Measurements from ENCODE around the gene VSX1. TPM values are rescaled to one million over a fixed set of nuclear protein-coding genes. Genes with fewer than 3 reads are reported as not detected.

The VSX1 gene
- total and polyA plus RNA-seq, 9 of the 15 experiments (the other 6 are each of a cell fraction or from before 2014, with no cell fraction given), result not detected

GRCh38 chr20:25054995-25055629, 26.8 kb downstream of the VSX1 start (continued):
- peak; percentile 51 for TF ChIP-seq ZNF407 (IDR thresholded peaks at IDR 0.05; ENCODE audit: low read depth)
- TF ChIP-seq JUN (IDR thresholded peaks at IDR 0.05; ENCODE audit: borderline replicate concordance, low read depth, low read length), result peak; percentile 40; the same call in 1 of the 2 replicates
- no peak for TF ChIP-seq JUN (CRISPR knock-in tag; IDR thresholded peaks at IDR 0.05; ENCODE audit: borderline replicate concordance)
- TF ChIP-seq SRSF1 (IDR thresholded peaks at IDR 0.05; ENCODE audit: low read depth, low read length), result no peak
- no peak for TF ChIP-seq SMAD3 (CRISPR knock-in tag; conservative IDR thresholded peaks at IDR 0.05)
- no peak for TF ChIP-seq ZNF311 (CRISPR knock-in tag; IDR thresholded peaks at IDR 0.05)
- TF ChIP-seq FOSL1 (tag; conservative IDR thresholded peaks at IDR 0.05), result peak; percentile 81
- no peak for TF ChIP-seq CTCFL (IDR thresholded peaks at IDR 0.05; ENCODE audit: borderline replicate concordance, insufficient read depth, low read depth, low read length, poor library complexity, severe bottlenecking)
- 0 out of 2 replicates have a peak, but pooled peaks have one; percentile 31 for TF ChIP-seq ZNF644 (tag; IDR thresholded peaks at IDR 0.05; ENCODE audit: low read depth)
- no peak for TF ChIP-seq HEY1 (CRISPR knock-in tag; IDR thresholded peaks at IDR 0.05; ENCODE audit: borderline replicate concordance)
- TF ChIP-seq PRMT5 (CRISPR knock-in tag; IDR thresholded peaks at IDR 0.05), result no peak
- no peak for TF ChIP-seq ZNF274 (IDR thresholded peaks at IDR 0.05; ENCODE audit: borderline replicate concordance, low read depth, low read length)
- no peak for TF ChIP-seq MTA3 (IDR thresholded peaks at IDR 0.05; ENCODE audit: borderline replicate concordance)
- TF ChIP-seq CEBPB (tag; IDR thresholded peaks at IDR 0.05), result peak; percentile 47
- no peak for TF ChIP-seq HOXB6 (CRISPR knock-in tag; IDR thresholded peaks at IDR 0.05; ENCODE audit: borderline replicate concordance)
- TF ChIP-seq IRF9 (tag; IDR thresholded peaks at IDR 0.05), result no peak

All from K562 (cell line).